ENCODE measurements around the gene EIF2S1. TPM values are rescaled to one million over a fixed set of nuclear protein-coding genes. Genes with fewer than 3 reads are reported as not detected.

The EIF2S1 gene
- total and polyA plus RNA-seq, 2 experiments from 2014 or later, result 121 to 170 TPM

DNA sequence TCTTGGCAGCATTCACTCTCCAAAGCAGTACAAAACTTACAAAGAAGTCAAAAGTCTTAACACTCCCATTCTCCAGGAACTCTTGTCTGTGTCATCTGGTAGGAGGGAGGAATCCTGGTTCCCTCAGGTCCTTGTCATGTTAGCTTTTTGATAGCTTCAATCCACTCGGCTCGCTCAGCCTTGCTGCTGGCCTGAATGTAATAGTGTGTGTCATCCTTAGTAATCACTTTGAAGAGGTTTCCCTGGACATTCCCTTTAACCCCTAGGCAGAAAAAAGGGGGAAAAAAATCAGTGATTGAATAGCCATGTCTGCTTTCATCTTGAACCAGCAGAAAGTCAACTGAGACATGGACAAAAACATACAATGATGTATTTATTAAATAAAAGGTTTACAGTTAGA is 27.1 kb downstream of the EIF2S1 start (continued):
- TF ChIP-seq, protein P1, sequence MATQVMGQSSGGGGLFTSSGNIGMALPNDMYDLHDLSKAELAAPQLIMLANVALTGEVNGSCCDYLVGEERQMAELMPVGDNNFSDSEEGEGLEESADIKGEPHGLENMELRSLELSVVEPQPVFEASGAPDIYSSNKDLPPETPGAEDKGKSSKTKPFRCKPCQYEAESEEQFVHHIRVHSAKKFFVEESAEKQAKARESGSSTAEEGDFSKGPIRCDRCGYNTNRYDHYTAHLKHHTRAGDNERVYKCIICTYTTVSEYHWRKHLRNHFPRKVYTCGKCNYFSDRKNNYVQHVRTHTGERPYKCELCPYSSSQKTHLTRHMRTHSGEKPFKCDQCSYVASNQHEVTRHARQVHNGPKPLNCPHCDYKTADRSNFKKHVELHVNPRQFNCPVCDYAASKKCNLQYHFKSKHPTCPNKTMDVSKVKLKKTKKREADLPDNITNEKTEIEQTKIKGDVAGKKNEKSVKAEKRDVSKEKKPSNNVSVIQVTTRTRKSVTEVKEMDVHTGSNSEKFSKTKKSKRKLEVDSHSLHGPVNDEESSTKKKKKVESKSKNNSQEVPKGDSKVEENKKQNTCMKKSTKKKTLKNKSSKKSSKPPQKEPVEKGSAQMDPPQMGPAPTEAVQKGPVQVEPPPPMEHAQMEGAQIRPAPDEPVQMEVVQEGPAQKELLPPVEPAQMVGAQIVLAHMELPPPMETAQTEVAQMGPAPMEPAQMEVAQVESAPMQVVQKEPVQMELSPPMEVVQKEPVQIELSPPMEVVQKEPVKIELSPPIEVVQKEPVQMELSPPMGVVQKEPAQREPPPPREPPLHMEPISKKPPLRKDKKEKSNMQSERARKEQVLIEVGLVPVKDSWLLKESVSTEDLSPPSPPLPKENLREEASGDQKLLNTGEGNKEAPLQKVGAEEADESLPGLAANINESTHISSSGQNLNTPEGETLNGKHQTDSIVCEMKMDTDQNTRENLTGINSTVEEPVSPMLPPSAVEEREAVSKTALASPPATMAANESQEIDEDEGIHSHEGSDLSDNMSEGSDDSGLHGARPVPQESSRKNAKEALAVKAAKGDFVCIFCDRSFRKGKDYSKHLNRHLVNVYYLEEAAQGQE (IDR thresholded peaks at IDR 0.05; ENCODE audit: unreplicated experiment), result no peak

GRCh38 chr14:67389275-67389674 is 29.1 kb downstream of the EIF2S1 start:
- no peaks in the 10 kb centered on the region for H3K9me2 ChIP-seq (ENCODE audit: insufficient read depth)
- peaks cover 11% of the 10 kb centered on the region for H3K27me3 Mint-ChIP-seq (ENCODE audit: insufficient read depth, low read depth, poor library complexity)
- TF ChIP-seq, protein P2, sequence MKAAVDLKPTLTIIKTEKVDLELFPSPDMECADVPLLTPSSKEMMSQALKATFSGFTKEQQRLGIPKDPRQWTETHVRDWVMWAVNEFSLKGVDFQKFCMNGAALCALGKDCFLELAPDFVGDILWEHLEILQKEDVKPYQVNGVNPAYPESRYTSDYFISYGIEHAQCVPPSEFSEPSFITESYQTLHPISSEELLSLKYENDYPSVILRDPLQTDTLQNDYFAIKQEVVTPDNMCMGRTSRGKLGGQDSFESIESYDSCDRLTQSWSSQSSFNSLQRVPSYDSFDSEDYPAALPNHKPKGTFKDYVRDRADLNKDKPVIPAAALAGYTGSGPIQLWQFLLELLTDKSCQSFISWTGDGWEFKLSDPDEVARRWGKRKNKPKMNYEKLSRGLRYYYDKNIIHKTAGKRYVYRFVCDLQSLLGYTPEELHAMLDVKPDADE (IDR thresholded peaks at IDR 0.05), result no peak
- TF ChIP-seq NANOG (IDR thresholded peaks at IDR 0.05; ENCODE audit: borderline replicate concordance), result no peak
- no peak for TF ChIP-seq EZH2phosphoT487 (IDR thresholded peaks at IDR 0.05; ENCODE audit: unreplicated experiment)
- TF ChIP-seq STAT1 (IDR thresholded peaks at IDR 0.05; ENCODE audit: unreplicated experiment), result no peak
- TF ChIP-seq CTCF (conservative IDR thresholded peaks at IDR 0.05; ENCODE audit: low read depth in 2 of 2), result no peak
- no peak for TF ChIP-seq JUNB (IDR thresholded peaks at IDR 0.05; ENCODE audit: unreplicated experiment)
- TF ChIP-seq ZNF331 (CRISPR knock-in tag; IDR thresholded peaks at IDR 0.05; ENCODE audit: low read depth), result no peak
- TF ChIP-seq, protein P1 (IDR thresholded peaks at IDR 0.05; ENCODE audit: unreplicated experiment), result no peak
- no peak for TF ChIP-seq EZH2 (IDR thresholded peaks at IDR 0.05; ENCODE audit: low read depth, unreplicated experiment)
- TF ChIP-seq ZNF114 (CRISPR knock-in tag; IDR thresholded peaks at IDR 0.05), result no peak
- no peak for TF ChIP-seq CREB1 (CRISPR knock-in tag; IDR thresholded peaks at IDR 0.05; ENCODE audit: low read depth)
- TF ChIP-seq POLR2AphosphoS5 (IDR thresholded peaks at IDR 0.05; ENCODE audit: low read depth), result no peak

More at GRCh38 chr14:67389275-67389674, 29.1 kb downstream of the EIF2S1 start:
- Histone ChIP-seq H3K4me2 (no peak overlapping the region), H3K36me3 (ENCODE audit: insufficient read depth) (peaks cover 10% of the 10 kb centered on the region; the same call in 1 of the 2 replicates), H3K27ac (ENCODE audit: low read depth) (no peak overlapping the region), H3F3A (replicated peaks; ENCODE audit: low read depth) (no peaks in the 10 kb centered on the region), H3K4me3 (no peak overlapping the region), H2AFZ (no peak overlapping the region), H3K27me3 (ENCODE audit: insufficient read depth) (no peaks in the 10 kb centered on the region), H3K4me1 (ENCODE audit: insufficient read depth) (no peaks in the 10 kb centered on the region), H4K20me1 (replicated peaks; ENCODE audit: insufficient read depth) (no peaks in the 10 kb centered on the region), H3K79me2 (replicated peaks; ENCODE audit: insufficient read depth) (no peaks in the 10 kb centered on the region)
- Mint-ChIP-seq H3K4me1 (no peaks in the 10 kb centered on the region; the same call in 2 of the 3 replicates), H3K9me3 (no peaks in the 10 kb centered on the region), H3K27ac (no peak overlapping the region), H3K36me3 (ENCODE audit: low read depth) (peaks cover 15% of the 10 kb centered on the region; the same call in 2 of the 3 replicates), H3K4me3 (no peak overlapping the region)
- no peak for ATAC-seq
- DNase-seq (ENCODE audit: low spot score), result no peak

Measured in GM23338 (cell line).